ENCODE data around the gene TBC1D14. TPM values are rescaled to one million over a fixed set of nuclear protein-coding genes. Genes with fewer than 3 reads are reported as not detected.

Gene TBC1D14
- total RNA-seq, 1 donor from 2014 or later, result 61.8 TPM

DNA sequence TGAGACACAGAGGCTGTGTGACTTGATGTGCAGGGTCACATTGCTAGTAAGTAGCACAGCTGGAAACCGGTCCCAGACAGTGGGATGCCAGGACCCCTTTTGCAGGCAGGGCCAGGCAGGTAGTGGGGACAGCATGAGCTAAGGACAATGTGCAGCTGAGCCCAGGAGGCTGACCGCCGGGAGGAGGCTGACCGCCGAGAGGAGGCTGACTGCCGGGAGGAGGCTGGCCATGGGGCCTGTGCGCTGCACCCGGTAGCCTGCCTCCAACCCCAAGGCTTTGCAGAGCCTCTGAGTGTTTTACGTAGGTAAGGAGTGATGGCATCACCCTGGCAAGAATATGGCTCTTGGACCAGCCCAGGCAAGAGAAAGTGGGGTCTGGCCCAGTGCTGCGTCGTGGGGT is 58.9 kb downstream of the TBC1D14 start:
- no peak for DNase-seq (ENCODE audit: low spot score, unreplicated experiment)
- Mint-ChIP-seq H3K9me3 (ENCODE audit: low read depth) (no peaks in the 10 kb centered on the region), H3K4me1 (ENCODE audit: low read depth) (peaks cover 14% of the 10 kb centered on the region), H3K27me3 (no peaks in the 10 kb centered on the region), H3K36me3 (ENCODE audit: insufficient read depth) (peaks cover 6% of the 10 kb centered on the region), H3K4me3 (ENCODE audit: low read depth) (no peak overlapping the region), H3K27ac (no peak overlapping the region)
- TF ChIP-seq, protein P1, sequence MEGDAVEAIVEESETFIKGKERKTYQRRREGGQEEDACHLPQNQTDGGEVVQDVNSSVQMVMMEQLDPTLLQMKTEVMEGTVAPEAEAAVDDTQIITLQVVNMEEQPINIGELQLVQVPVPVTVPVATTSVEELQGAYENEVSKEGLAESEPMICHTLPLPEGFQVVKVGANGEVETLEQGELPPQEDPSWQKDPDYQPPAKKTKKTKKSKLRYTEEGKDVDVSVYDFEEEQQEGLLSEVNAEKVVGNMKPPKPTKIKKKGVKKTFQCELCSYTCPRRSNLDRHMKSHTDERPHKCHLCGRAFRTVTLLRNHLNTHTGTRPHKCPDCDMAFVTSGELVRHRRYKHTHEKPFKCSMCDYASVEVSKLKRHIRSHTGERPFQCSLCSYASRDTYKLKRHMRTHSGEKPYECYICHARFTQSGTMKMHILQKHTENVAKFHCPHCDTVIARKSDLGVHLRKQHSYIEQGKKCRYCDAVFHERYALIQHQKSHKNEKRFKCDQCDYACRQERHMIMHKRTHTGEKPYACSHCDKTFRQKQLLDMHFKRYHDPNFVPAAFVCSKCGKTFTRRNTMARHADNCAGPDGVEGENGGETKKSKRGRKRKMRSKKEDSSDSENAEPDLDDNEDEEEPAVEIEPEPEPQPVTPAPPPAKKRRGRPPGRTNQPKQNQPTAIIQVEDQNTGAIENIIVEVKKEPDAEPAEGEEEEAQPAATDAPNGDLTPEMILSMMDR (IDR thresholded peaks at IDR 0.05; ENCODE audit: unreplicated experiment), result no peak

DNA sequence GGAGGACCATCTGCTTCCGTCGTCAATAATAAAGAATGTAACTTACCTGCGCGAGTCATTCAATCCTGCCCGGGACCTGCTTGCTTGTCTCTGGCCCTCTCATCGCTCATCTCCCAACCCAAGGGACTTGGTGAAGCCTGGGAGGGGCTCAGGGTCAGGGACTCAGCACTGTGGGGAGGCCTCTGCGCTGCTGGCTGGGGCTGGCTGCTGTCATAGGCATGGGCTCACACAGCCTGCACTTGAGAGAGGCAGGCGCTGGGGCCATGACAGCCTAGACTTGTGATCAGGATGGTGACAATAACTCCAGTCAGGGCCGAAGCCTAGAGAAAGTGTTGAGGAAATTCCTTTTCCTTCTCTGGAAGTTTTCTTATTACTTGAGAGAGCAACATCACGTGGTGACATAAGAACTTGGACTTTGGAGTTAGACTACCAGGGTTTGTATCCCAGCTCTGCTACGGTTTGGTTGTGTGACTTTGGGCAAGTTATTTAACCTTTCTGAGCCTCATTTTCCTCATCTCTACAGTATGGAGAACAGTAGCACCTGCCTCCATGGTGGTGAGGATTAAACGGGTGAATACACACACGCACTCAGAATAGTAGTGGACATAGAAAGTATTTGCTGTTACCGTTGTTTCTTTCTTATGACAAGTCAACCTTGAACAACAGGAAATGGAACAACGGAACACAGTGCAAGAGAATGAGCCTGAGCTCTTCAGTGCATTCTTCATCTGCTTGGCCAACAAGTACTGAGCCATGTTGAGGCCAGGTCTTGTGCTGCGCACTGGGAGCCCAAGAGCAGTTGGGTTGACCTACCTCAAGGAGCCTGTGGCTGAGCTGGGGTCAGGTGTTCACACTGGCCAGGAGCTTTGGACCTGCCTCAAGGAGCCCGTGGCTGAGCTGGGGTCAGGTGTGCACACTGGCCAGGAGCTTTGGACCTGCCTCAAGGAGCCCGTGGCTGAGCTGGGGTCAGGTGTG is 60.5 kb downstream of the TBC1D14 start:
- H3K27ac Mint-ChIP-seq, result peak overlapping the region; percentile 41
- H3K4me1 Mint-ChIP-seq (ENCODE audit: low read depth), result peaks cover 14% of the 10 kb centered on the region
- no peak for DNase-seq (ENCODE audit: low spot score, unreplicated experiment)
- TF ChIP-seq, protein P1 (IDR thresholded peaks at IDR 0.05; ENCODE audit: unreplicated experiment), result no peak
- H3K9me3 Mint-ChIP-seq (ENCODE audit: low read depth), result no peaks in the 10 kb centered on the region
- peaks cover 6% of the 10 kb centered on the region for H3K36me3 Mint-ChIP-seq (ENCODE audit: insufficient read depth)
- H3K4me3 Mint-ChIP-seq (ENCODE audit: low read depth), result no peak overlapping the region
- H3K27me3 Mint-ChIP-seq, result no peaks in the 10 kb centered on the region

DNA sequence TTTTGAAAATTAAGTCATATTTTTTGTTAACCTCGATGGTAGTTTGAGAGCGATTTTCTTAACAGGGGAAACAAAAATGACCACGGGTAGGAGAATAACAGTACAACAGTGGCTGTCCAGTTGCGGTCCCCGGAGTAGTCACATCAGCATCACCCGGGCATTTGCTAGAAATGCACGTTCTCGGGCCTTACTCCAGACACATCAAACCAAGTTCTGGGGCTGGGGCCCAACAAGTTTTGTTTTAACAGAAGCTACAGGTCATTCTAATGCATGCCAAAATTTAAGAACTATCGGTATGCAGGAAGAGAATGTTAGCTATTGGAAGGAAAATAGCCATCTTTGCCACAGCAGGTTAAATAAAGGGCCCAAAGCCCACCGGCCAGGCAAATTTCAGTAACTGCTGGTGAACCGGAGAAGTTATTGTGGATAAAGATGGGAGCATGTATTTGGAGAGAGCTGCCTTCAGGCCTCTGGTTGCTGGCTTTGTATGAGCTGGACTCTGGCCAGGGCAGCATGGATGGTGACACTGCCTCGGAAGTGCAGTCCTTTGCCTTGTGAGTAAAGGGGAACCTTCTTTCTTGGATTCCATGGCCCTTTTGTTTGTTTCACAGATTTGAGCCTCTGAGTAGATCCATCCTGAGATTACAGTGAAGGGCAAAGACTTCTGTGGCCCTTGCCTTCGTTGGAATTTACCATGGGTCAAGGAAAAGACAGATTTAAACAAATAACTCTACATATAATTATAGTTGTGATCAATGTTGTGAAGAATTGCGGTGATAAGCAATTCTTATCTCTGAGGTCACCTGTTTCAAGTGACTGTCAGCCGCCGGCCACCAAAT is 62.1 kb downstream of the TBC1D14 start:
- TF ChIP-seq, protein P1 (IDR thresholded peaks at IDR 0.05; ENCODE audit: unreplicated experiment), result no peak
- H3K27me3 Mint-ChIP-seq, result no peaks in the 10 kb centered on the region
- DNase-seq (ENCODE audit: low spot score, unreplicated experiment), result no peak
- H3K27ac Mint-ChIP-seq, result no peak overlapping the region
- no peak overlapping the region for H3K4me3 Mint-ChIP-seq (ENCODE audit: low read depth)
- peaks cover 6% of the 10 kb centered on the region for H3K9me3 Mint-ChIP-seq (ENCODE audit: low read depth)
- H3K36me3 Mint-ChIP-seq (ENCODE audit: insufficient read depth), result peaks cover 16% of the 10 kb centered on the region
- peaks cover 14% of the 10 kb centered on the region for H3K4me1 Mint-ChIP-seq (ENCODE audit: low read depth)

DNA sequence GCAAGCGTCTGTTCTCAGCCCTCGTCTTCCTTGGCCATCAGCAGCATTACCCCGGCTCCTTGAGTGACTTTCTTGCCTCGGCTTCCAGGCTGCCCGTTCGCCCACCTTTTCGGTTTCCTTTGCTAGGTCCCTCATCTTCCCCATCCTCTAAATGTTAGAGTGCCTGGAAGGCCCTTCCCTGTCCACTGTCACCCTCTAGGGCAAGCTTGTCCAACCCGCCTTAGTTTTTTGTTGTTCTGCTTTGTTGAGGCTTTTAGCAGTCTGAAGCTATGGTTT is 62.7 kb downstream of the TBC1D14 start:
- no peak for DNase-seq (ENCODE audit: low spot score, unreplicated experiment)
- Mint-ChIP-seq H3K9me3 (ENCODE audit: low read depth) (peaks cover 6% of the 10 kb centered on the region), H3K4me3 (ENCODE audit: low read depth) (no peak overlapping the region), H3K36me3 (ENCODE audit: insufficient read depth) (peaks cover 16% of the 10 kb centered on the region), H3K27me3 (no peaks in the 10 kb centered on the region), H3K4me1 (ENCODE audit: low read depth) (peaks cover 14% of the 10 kb centered on the region), H3K27ac (no peak overlapping the region)
- TF ChIP-seq, protein P1 (IDR thresholded peaks at IDR 0.05; ENCODE audit: unreplicated experiment), result no peak

DNA sequence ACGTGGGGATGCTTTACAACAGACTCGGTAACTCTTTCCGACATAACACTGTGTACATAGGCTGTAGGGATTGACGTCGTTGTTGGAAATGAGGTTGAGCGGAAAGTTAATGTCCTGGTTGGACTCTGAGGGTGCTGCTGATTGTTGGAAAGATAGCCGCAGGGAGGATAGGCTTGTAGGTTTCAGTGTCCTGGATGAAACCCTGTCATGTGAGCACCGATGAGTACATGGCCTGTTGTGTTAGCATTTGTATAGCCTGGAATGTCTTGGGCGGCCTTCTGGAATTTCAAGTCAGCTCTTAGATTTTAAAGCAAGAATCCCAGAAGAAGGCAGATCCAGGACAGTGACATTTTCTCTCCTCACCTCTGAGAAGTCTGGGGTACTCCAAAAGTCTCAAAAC is 63.3 kb downstream of the TBC1D14 start:
- Mint-ChIP-seq H3K36me3 (ENCODE audit: insufficient read depth) (peaks cover 16% of the 10 kb centered on the region), H3K27ac (peak overlapping the region; percentile 70), H3K4me3 (ENCODE audit: low read depth) (no peak overlapping the region), H3K9me3 (ENCODE audit: low read depth) (peaks cover 6% of the 10 kb centered on the region), H3K27me3 (no peaks in the 10 kb centered on the region), H3K4me1 (ENCODE audit: low read depth) (peaks cover 14% of the 10 kb centered on the region)
- DNase-seq (ENCODE audit: low spot score, unreplicated experiment), result no peak
- TF ChIP-seq, protein P1 (IDR thresholded peaks at IDR 0.05; ENCODE audit: unreplicated experiment), result no peak

All from progenitor cell of endocrine pancreas (in vitro differentiated cells).